Astrocyte (in vitro differentiated cells and primary cell): Measurements from ENCODE around the gene DRC1. TPM values are rescaled to one million over a fixed set of nuclear protein-coding genes. Genes with fewer than 3 reads are reported as not detected.

Source experiments
- DNase-seq: peaks from one replicate; pipeline ENCODE4 v3.0.0-alpha.2; 2010; ENCODE audit warnings: low read depth
- FAIRE-seq: peaks from 2 replicates; lab custom pipeline; 2011; peaks lifted over from hg19 to GRCh38; lab: Jason Lieb, UNC
- H2AFZ ChIP-seq: 2 replicates; pipeline ENCODE4 v1.6.0; 2012; ENCODE audit warnings: low read depth, low read length, inconsistent platforms
- H3K27ac ChIP-seq: 2 replicates; pipeline ENCODE4 v1.5.1; 2011; ENCODE audit warnings: low read depth, low read length, inconsistent platforms
- H3K27me3 ChIP-seq: 2 replicates; pipeline ENCODE4 v1.6.0; 2011; ENCODE audit warnings: low read length, inconsistent platforms; ENCODE audit not compliant: insufficient read depth
- H3K36me3 ChIP-seq: 2 replicates; pipeline ENCODE4 v1.5.1; 2011; ENCODE audit warnings: low read length, inconsistent platforms; ENCODE audit not compliant: insufficient read depth
- H3K4me1 ChIP-seq: 2 replicates; pipeline ENCODE4 v1.5.1; 2011; ENCODE audit warnings: low read length, inconsistent platforms; ENCODE audit not compliant: insufficient read depth
- H3K4me2 ChIP-seq: 2 replicates; pipeline ENCODE4 v1.6.0; 2012; ENCODE audit warnings: low read length, inconsistent platforms
- H3K4me3 ChIP-seq: 2 replicates; pipeline ENCODE4 v1.5.1; 2011; ENCODE audit warnings: low read depth, mild to moderate bottlenecking, low read length, inconsistent platforms; ENCODE audit not compliant: insufficient read depth
- H3K79me2 ChIP-seq: 2 replicates; pipeline ENCODE4 v1.6.0; 2012; ENCODE audit warnings: mild to moderate bottlenecking, low read length, inconsistent platforms; ENCODE audit not compliant: insufficient read depth
- H3K9ac ChIP-seq: 2 replicates; pipeline ENCODE4 v1.6.0; 2012; ENCODE audit warnings: mild to moderate bottlenecking, low read length, inconsistent platforms
- H3K9me3 ChIP-seq: 2 replicates; pipeline ENCODE4 v1.5.1; 2012; ENCODE audit warnings: low read depth, mild to moderate bottlenecking, low read length, inconsistent platforms; ENCODE audit not compliant: insufficient read depth
- H4K20me1 ChIP-seq: 2 replicates; pipeline ENCODE4 v1.6.0; 2012; ENCODE audit warnings: low read length, inconsistent platforms; ENCODE audit not compliant: insufficient read depth
- H3K27ac Mint-ChIP-seq: one replicate; pipeline ENCODE4 v1.8.0; 2021; ENCODE audit warnings: mild to moderate bottlenecking, mixed read lengths; ENCODE audit not compliant: unreplicated experiment
- H3K27me3 Mint-ChIP-seq: one replicate; pipeline ENCODE4 v1.8.0; 2021; ENCODE audit warnings: low read depth, mixed read lengths; ENCODE audit not compliant: unreplicated experiment
- H3K36me3 Mint-ChIP-seq: one replicate; pipeline ENCODE4 v1.8.0; 2021; ENCODE audit warnings: low read depth, mixed read lengths; ENCODE audit not compliant: unreplicated experiment
- H3K4me1 Mint-ChIP-seq: one replicate; pipeline ENCODE4 v1.8.0; 2021; ENCODE audit warnings: low read depth, mixed read lengths; ENCODE audit not compliant: unreplicated experiment
- H3K4me3 Mint-ChIP-seq: one replicate; pipeline ENCODE4 v1.8.0; 2021; ENCODE audit warnings: mild to moderate bottlenecking, moderate library complexity, mixed read lengths; ENCODE audit not compliant: unreplicated experiment
- H3K9me3 Mint-ChIP-seq: one replicate; pipeline ENCODE4 v1.8.0; 2021; ENCODE audit warnings: mild to moderate bottlenecking, mixed read lengths; ENCODE audit not compliant: unreplicated experiment
- EZH2 ChIP-seq: IDR thresholded peaks from 2 replicates; pipeline ENCODE4 v1.6.1; 2012; ENCODE audit warnings: mild to moderate bottlenecking, low read length, inconsistent platforms; ENCODE audit not compliant: insufficient read depth
- total RNA-seq: library from RNA; stranded (reverse); gene quantifications from 2 replicates; pipeline ENCODE4 v1.2.1, GENCODE V29; 2021
- TF ChIP-seq, protein P1 (sequence below): IDR thresholded peaks from 2 replicates; pipeline ENCODE4 v1.5.1; 2011; ENCODE audit warnings: low read depth, mild to moderate bottlenecking, inconsistent platforms, low read length, moderate library complexity; ENCODE audit not compliant: insufficient read depth

The DRC1 gene
- total RNA-seq, 1 donor from 2014 or later: 0.27 TPM

DNA sequence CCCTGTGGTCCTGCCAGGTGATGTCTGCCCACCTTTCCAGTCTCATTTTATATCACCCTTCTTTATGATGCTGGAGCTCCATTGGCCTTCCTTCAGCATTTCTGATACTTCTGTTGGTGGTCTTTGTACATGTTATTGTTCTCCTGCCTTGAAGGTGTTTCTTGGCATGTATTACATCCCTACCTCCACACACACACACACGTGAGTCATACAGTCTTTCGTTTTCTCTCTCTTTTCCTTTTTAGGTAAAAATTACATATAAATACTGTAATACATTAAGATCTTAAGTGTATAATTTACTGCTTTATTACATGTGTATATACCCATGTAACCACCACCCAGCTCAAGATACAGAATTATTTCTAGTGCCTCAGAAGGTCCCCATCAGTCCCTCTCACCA is 44.9 kb upstream of the DRC1 start:
- no peak overlapping the region for H2AFZ ChIP-seq
- TF ChIP-seq EZH2: no peak
- TF ChIP-seq, protein P1, sequence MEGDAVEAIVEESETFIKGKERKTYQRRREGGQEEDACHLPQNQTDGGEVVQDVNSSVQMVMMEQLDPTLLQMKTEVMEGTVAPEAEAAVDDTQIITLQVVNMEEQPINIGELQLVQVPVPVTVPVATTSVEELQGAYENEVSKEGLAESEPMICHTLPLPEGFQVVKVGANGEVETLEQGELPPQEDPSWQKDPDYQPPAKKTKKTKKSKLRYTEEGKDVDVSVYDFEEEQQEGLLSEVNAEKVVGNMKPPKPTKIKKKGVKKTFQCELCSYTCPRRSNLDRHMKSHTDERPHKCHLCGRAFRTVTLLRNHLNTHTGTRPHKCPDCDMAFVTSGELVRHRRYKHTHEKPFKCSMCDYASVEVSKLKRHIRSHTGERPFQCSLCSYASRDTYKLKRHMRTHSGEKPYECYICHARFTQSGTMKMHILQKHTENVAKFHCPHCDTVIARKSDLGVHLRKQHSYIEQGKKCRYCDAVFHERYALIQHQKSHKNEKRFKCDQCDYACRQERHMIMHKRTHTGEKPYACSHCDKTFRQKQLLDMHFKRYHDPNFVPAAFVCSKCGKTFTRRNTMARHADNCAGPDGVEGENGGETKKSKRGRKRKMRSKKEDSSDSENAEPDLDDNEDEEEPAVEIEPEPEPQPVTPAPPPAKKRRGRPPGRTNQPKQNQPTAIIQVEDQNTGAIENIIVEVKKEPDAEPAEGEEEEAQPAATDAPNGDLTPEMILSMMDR: no peak
- Mint-ChIP-seq H3K27ac (no peak overlapping the region), H3K9me3 (no peaks in the 10 kb centered on the region), H3K36me3 (peaks cover 2% of the 10 kb centered on the region), H3K27me3 (no peaks in the 10 kb centered on the region), H3K4me3 (no peak overlapping the region), H3K4me1 (peaks cover 27% of the 10 kb centered on the region)
- H3K9me3 ChIP-seq: no peaks in the 10 kb centered on the region
- H3K79me2 ChIP-seq: peaks cover 89% of the 10 kb centered on the region
- H3K27ac ChIP-seq: no peak overlapping the region
- no peak for FAIRE-seq
- H4K20me1 ChIP-seq: peaks cover 39% of the 10 kb centered on the region
- no peak overlapping the region for H3K9ac ChIP-seq
- no peaks in the 10 kb centered on the region for H3K36me3 ChIP-seq
- H3K27me3 ChIP-seq: no peaks in the 10 kb centered on the region
- H3K4me2 ChIP-seq: peak overlapping the region; percentile 22
- peak; percentile 34 for DNase-seq
- peaks cover 22% of the 10 kb centered on the region for H3K4me1 ChIP-seq
- no peak overlapping the region for H3K4me3 ChIP-seq

DNA sequence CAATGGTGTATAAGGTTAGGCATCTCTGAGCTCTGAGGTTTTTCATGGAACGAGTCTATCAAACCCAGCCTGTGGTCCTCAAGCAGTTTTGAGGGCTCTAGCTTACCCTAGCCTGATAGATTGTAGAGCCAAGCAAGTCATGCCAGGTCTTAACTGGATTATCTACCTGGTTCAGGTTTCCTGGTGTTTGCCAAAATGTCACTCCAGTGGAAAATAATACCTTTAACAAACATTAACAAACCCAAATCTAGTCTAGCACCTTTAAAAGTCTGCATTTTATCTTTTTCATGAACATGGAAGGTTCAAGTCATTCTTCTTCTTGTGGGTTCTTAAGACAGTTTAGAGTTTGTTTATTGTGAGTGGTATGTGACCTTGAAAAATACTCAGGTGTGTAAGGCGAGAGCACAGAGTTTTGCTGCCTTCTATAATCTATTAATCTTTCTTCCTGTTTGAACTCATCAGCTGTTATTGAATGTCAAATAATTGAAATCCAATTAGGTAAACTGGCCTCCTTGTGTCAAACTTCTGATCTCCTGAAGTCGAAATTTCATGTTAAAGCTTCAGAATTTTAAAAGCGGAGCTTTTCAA is 41.7 kb upstream of the DRC1 start:
- DNase-seq (no peak), FAIRE-seq (no peak)
- Histone ChIP-seq H3K79me2 (peaks cover 86% of the 10 kb centered on the region), H3K27me3 (no peaks in the 10 kb centered on the region), H3K9me3 (no peaks in the 10 kb centered on the region), H3K36me3 (no peaks in the 10 kb centered on the region), H3K27ac (no peak overlapping the region), H3K9ac (no peak overlapping the region), H3K4me3 (no peak overlapping the region), H2AFZ (no peak overlapping the region), H3K4me1 (peaks cover 20% of the 10 kb centered on the region), H3K4me2 (no peak overlapping the region), H4K20me1 (peaks cover 56% of the 10 kb centered on the region)
- TF ChIP-seq, protein P1: no peak
- TF ChIP-seq EZH2: no peak
- Mint-ChIP-seq H3K36me3 (peaks cover 2% of the 10 kb centered on the region), H3K27ac (no peak overlapping the region), H3K4me3 (no peak overlapping the region), H3K27me3 (no peaks in the 10 kb centered on the region), H3K9me3 (no peaks in the 10 kb centered on the region), H3K4me1 (peaks cover 23% of the 10 kb centered on the region)

DNA sequence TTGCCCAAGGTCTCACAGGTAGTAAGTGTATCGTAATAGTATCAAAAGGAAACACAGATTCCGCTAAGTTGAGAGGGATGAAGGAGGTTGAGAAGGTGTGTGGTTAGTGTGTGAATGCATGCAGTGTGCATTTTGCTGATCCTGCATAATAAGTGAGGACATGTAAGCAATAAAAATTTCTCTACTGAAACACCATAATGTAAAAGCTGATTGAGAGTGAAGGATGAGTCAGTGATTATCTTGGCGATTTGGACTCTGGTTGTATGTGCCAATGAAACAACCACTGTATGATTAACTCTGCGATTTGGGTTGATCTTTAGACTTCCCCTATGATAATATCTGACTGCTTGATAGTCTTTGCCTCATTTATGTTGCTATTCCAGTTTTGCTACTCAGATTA is 38.4 kb upstream of the DRC1 start:
- Histone ChIP-seq H3K4me1 (no peaks in the 10 kb centered on the region), H3K27ac (no peak overlapping the region), H3K4me3 (no peak overlapping the region), H3K9me3 (no peaks in the 10 kb centered on the region), H3K27me3 (no peaks in the 10 kb centered on the region), H3K36me3 (peaks cover 2% of the 10 kb centered on the region), H4K20me1 (peaks cover 57% of the 10 kb centered on the region), H3K79me2 (peaks cover 63% of the 10 kb centered on the region), H3K4me2 (no peak overlapping the region), H3K9ac (no peak overlapping the region), H2AFZ (no peak overlapping the region)
- Mint-ChIP-seq H3K36me3 (peaks cover 2% of the 10 kb centered on the region), H3K9me3 (no peaks in the 10 kb centered on the region), H3K27me3 (no peaks in the 10 kb centered on the region), H3K27ac (no peak overlapping the region), H3K4me1 (no peaks in the 10 kb centered on the region), H3K4me3 (no peak overlapping the region)
- no peak for FAIRE-seq
- TF ChIP-seq, protein P1: no peak
- no peak for TF ChIP-seq EZH2
- DNase-seq: peak; percentile 50
